Measurements from ENCODE around the gene GNS.

The GNS gene

GRCh38 chr12:64737539-64737938 is 21.7 kb downstream of the GNS start:
- DNase-seq: no peak

GRCh38 chr12:64736771-64737170 is 22.4 kb downstream of the GNS start:
- DNase-seq: no peak

GRCh38 chr12:64735442-64735841 is 23.8 kb downstream of the GNS start:
- DNase-seq: no peak

- peak in 24 of 51 donors; percentile 1 to 73 (median 24) for DNase-seq
These were observed 25.3 kb downstream of the GNS start for GRCh38 chr12:64733857-64734256.

GRCh38 chr12:64731683-64732082 is 27.5 kb downstream of the GNS start:
- no peak for DNase-seq

- DNase-seq: no peak
These were observed 28.6 kb downstream of the GNS start for GRCh38 chr12:64730588-64730969.

- no peak for DNase-seq
These were observed 29.2 kb downstream of the GNS start for GRCh38 chr12:64729909-64730587.

- no peak for DNase-seq
These were observed 34.9 kb downstream of the GNS start for GRCh38 chr12:64724201-64724745.

- DNase-seq: no peak
These were observed 35.6 kb downstream of the GNS start for GRCh38 chr12:64723630-64724029.

GRCh38 chr12:64722835-64723234 is 36.4 kb downstream of the GNS start:
- no peak for DNase-seq

- no peak for DNase-seq
These were observed 38.3 kb downstream of the GNS start for GRCh38 chr12:64720884-64721283.

GRCh38 chr12:64718649-64719048 is 40.6 kb downstream of the GNS start:
- no peak for DNase-seq

GRCh38 chr12:64716839-64717455 is 42.3 kb downstream of the GNS start:
- no peak for DNase-seq

GRCh38 chr12:64716371-64716770 is 42.8 kb downstream of the GNS start:
- no peak for DNase-seq

GRCh38 chr12:64714551-64714968 is 44.6 kb downstream of the GNS start:
- DNase-seq: no peak

GRCh38 chr12:64713376-64713775 is 45.8 kb downstream of the GNS start:
- DNase-seq: no peak

- no peak for DNase-seq
These were observed 49.8 kb downstream of the GNS start for GRCh38 chr12:64709429-64709828.

GRCh38 chr12:64707926-64708325 is 51.3 kb downstream of the GNS start:
- DNase-seq: no peak

GRCh38 chr12:64707362-64707761 is 51.8 kb downstream of the GNS start:
- DNase-seq: no peak

- no peak for DNase-seq
These were observed 52.3 kb downstream of the GNS start for GRCh38 chr12:64706857-64707256.

GRCh38 chr12:64706306-64706705 is 52.9 kb downstream of the GNS start:
- DNase-seq: no peak

- DNase-seq: no peak
These were observed 57.9 kb downstream of the GNS start for GRCh38 chr12:64701283-64701682.

- DNase-seq: no peak
These were observed 58.7 kb downstream of the GNS start for GRCh38 chr12:64700532-64700931.
